GM12864 (cell line): ENCODE measurements around the gene GABARAPL2.
"Not testable (repeated sequence)": the region's sequence is repeated elsewhere in the genome, so short reads cannot be mapped to it uniquely, and the experiment has no call there.

ENCODE experiments used
- DNase-seq: peaks from one replicate; pipeline ENCODE4 v3.0.0-alpha.2; 2011; ENCODE audit warnings: low read depth
- H3K4me3 ChIP-seq: 2 replicates; pipeline ENCODE4 v1.5.1; 2011; ENCODE audit warnings: mild to moderate bottlenecking, low read depth, low read length, control low read depth
- TF ChIP-seq, protein P1 (sequence below): IDR thresholded peaks from 2 replicates; pipeline ENCODE4 v1.5.1; 2011; ENCODE audit warnings: low read depth, mild to moderate bottlenecking, moderate library complexity, low read length, control low read depth, inconsistent platforms; ENCODE audit errors: missing control alignments

Gene GABARAPL2

DNA sequence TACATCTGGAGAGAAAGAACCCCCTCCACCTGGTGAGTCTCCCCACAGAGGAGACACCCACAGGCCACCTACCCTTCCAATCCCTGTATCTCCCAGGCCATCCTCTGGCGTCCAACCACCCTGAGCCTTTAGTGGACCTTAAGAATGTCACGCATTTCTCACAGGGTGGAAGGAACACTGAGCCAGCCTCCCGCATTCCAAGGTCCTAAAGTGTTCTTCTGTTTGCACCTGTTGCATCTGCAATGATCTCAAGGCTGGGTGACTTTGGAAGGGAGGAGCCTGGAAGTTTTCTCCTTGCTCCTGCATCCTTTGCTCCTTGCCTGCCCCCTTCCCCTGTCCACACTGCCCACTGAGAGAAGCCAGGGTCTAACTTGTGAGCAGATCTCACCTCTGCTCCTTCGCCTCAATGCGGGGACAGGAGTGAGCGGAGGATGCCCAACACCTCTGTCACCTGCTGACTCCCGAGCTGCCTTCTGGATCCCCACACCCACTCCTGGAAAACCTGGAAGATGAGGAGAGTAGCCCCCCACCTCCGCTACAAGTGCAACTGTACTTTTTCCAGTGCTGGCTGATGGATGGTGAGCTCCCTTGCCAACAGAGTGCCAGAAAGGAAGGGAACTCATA lies 33.9 kb upstream of the GABARAPL2 start:
- no peak overlapping the region for H3K4me3 ChIP-seq
- no peak for DNase-seq
- TF ChIP-seq, protein P1, sequence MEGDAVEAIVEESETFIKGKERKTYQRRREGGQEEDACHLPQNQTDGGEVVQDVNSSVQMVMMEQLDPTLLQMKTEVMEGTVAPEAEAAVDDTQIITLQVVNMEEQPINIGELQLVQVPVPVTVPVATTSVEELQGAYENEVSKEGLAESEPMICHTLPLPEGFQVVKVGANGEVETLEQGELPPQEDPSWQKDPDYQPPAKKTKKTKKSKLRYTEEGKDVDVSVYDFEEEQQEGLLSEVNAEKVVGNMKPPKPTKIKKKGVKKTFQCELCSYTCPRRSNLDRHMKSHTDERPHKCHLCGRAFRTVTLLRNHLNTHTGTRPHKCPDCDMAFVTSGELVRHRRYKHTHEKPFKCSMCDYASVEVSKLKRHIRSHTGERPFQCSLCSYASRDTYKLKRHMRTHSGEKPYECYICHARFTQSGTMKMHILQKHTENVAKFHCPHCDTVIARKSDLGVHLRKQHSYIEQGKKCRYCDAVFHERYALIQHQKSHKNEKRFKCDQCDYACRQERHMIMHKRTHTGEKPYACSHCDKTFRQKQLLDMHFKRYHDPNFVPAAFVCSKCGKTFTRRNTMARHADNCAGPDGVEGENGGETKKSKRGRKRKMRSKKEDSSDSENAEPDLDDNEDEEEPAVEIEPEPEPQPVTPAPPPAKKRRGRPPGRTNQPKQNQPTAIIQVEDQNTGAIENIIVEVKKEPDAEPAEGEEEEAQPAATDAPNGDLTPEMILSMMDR: no peak

DNA sequence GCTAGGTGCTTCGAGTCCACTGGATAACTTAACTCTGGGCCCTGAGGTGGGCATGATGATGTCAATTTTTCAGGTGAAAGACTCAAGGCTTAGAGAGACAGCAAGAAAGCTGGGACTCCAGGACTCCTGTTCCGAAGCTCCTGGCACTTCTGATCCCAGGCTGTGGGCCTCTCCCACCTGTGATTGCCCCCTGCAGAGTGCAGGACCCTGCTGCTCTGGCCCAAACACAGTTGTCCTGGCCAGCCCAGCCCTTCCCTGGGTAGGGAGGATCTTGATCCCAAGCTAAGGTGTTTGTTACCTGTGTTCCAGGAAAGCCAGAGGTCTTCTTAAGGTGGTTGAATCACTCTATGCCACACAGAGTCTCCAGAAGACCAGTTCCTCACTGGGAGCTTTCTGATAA lies 33.4 kb upstream of the GABARAPL2 start:
- TF ChIP-seq, protein P1: no peak
- DNase-seq: no peak

DNA sequence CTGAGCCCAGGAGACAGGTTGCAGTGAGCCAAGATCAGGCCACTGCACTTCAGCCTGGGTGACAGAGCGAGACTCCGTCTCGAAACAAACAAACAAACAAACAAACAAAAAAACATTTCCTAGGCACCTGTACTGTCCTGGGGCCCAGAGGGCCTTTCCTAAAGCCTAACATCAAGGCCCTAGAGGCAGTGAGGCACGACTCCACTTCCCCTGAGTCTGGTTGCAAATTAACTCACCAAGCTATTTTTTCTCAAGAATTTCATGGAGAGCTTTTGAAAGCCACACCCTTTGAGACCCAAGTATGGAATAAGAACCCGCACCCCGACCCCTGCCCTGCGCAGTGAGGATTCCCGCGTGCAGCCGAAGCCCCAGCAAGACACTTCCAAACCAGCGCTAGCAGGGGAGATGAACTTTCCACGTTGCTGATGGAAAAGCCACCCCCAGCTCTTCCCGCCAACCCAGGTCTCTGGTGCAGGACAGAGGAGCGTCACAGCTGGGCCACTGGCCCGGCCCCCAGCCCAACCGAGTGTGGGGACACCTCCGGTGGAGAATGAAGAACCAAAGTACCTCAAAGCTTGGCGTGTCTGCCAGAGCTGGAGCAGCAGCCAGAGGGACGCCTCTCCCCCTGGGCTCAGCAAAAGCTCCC lies 31.5 kb upstream of the GABARAPL2 start:
- TF ChIP-seq, protein P1: no peak
- DNase-seq: no peak
- no peak overlapping the region for H3K4me3 ChIP-seq

More for the DNA sequence above, 33.4 kb upstream of the GABARAPL2 start:
- H3K4me3 ChIP-seq: no peak overlapping the region

DNA sequence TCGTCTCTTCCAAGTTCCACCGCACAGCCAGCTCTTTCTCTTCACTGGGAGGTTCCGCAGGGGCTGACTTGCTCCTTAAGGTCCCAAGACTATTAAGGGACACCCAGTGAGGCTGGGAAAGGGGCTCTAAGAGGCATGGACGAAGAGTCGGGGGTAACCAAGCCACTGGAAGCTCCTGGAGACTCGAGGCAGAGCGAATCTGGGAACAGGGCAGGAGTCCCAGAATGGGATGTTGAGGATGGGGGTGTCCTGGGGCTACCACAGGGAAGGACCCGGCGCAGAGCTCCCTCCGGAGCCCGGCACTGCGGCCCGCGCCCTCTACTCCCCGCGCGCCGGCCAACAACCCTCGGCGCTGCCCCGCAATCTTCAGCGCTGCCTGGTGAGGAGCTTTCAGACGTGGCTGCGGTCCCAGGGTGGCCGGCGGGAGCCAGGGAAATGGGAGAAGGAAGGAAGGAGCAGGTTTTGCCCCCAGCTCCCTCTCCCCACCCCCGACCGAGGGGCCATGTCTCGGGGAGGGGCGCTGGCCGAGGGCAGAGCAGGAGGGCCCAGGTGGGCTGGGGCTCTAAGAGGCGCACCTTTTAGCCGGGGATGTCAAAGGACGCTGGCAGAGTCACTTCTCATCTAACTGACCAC lies 30.9 kb upstream of the GABARAPL2 start:
- no peak overlapping the region for H3K4me3 ChIP-seq
- TF ChIP-seq, protein P1: no peak
- no peak for DNase-seq

DNA sequence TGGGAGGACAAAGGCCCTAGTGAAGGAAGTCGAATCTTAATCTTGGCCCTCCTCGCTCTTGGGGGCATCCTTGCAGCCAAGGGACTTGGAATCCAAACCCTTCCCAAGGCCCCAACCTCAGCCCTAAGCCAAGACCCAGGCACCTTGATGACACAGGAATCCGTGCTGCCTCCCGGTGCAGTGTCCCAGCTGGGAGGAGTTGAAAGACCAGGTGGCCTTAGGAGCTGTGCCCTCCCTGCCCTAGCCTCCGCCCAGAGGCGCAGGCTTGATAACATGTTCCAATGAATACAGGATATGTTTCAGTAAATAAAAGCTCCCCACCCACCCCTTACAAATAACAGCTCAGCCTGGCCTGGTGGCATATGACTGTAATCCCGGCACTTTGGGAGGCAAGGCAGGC lies 30.3 kb upstream of the GABARAPL2 start, which contains the start of gene CHST5:
TSS of gene CHST5 (minus strand) at position 208 of the 400 bp plus-strand sequence. CDS start 5,724 bp downstream, outside the sequence.
- DNase-seq: no peak
- TF ChIP-seq, protein P1: no peak
- H3K4me3 ChIP-seq: no peak within 1 kb of the TSS

DNA sequence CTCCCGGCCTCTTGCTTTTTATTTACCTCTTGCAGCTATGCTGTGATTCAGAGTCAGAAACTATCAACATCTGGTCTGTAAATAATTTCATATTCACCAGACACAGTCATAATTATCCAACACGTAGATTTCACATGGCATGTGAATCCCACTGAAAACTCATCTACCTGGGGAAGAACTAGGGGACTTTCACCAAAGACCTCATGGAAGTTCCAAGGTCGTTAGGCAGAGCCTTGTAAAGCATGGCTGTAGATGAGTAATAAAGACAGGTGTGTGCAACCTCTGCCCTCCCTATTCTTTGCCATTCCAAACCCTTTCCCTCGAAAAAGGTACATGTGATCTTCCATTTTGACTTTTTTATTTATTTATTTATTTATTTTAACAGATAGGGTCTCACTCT lies 28.4 kb upstream of the GABARAPL2 start:
- H3K4me3 ChIP-seq: no peak overlapping the region
- TF ChIP-seq, protein P1: no peak
- no peak for DNase-seq

DNA sequence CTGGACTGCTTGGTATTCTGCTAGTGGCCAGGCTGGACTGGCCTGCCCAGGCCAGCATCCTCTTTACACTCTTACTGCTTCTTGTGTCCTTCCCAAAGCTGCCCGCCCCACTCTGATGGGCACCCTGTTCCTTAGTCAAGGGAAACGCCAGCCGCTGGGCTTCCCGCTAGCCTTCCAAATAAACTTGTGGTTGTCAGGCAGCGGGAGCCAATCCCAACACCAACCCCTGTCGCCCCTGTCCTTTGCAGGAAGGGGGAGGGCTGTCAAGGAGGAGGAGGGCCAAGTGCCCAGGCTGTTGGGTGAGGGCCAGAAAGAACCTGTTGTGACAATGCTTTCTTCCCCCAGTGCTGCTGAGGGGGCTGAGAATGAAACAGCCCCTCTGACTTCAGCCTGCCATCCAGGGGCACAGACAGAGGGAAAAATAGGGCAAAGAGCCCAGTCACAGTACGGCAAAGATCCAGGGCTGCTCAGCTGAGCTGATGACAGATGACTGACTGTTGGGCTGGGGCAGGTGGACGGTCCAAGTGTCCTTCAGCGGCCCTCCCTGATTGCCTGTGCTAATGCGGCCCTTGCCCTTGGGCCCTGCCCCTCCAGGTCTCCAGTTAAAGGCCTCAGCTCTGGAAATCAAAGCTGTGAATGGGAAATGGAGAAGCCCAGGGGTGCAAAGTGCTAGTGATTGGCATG lies 27.2 kb upstream of the GABARAPL2 start:
- DNase-seq, H3K4me3 ChIP-seq: not testable (repeated sequence)
